ENCODE measurements around the gene GRID1.

DNA sequence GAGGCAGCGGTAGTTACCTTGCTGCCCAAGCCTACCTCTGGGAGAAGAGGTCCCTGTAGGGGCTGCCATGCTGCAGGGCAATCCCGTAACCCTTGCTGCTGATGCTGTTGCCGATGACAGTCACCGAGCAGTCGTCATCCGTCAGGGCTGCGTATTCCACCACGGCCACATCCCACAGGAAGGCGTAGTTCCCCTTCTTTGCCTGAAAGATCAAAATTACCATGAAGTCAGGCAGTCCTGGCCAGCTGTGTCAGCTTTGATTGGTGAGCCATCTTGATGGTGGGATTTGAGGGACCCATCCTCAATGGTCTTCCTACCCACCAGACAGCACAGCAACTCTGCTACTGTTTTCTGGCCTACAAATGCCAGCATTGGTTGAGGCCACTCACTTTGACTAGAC lies 746.8 kb downstream of the GRID1 start:
- TF ChIP-seq YY1 (IDR thresholded peaks at IDR 0.05; ENCODE audit: low read depth): no peak
- TF ChIP-seq, protein P1, sequence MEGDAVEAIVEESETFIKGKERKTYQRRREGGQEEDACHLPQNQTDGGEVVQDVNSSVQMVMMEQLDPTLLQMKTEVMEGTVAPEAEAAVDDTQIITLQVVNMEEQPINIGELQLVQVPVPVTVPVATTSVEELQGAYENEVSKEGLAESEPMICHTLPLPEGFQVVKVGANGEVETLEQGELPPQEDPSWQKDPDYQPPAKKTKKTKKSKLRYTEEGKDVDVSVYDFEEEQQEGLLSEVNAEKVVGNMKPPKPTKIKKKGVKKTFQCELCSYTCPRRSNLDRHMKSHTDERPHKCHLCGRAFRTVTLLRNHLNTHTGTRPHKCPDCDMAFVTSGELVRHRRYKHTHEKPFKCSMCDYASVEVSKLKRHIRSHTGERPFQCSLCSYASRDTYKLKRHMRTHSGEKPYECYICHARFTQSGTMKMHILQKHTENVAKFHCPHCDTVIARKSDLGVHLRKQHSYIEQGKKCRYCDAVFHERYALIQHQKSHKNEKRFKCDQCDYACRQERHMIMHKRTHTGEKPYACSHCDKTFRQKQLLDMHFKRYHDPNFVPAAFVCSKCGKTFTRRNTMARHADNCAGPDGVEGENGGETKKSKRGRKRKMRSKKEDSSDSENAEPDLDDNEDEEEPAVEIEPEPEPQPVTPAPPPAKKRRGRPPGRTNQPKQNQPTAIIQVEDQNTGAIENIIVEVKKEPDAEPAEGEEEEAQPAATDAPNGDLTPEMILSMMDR (IDR thresholded peaks at IDR 0.05): no peak
- TF ChIP-seq, protein P2, sequence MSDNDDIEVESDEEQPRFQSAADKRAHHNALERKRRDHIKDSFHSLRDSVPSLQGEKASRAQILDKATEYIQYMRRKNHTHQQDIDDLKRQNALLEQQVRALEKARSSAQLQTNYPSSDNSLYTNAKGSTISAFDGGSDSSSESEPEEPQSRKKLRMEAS (IDR thresholded peaks at IDR 0.05; ENCODE audit: low read depth): no peak
- no peak for TF ChIP-seq NRF1 (IDR thresholded peaks at IDR 0.05; ENCODE audit: low read depth, low read length)
- TF ChIP-seq, protein P3, sequence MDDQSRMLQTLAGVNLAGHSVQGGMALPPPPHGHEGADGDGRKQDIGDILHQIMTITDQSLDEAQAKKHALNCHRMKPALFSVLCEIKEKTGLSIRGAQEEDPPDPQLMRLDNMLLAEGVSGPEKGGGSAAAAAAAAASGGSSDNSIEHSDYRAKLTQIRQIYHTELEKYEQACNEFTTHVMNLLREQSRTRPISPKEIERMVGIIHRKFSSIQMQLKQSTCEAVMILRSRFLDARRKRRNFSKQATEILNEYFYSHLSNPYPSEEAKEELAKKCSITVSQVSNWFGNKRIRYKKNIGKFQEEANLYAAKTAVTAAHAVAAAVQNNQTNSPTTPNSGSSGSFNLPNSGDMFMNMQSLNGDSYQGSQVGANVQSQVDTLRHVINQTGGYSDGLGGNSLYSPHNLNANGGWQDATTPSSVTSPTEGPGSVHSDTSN (IDR thresholded peaks at IDR 0.05): no peak
- TF ChIP-seq CHD2 (IDR thresholded peaks at IDR 0.05; ENCODE audit: low read length, partially characterized antibody): no peak
- no peak for TF ChIP-seq EZH2phosphoT487 (IDR thresholded peaks at IDR 0.05; ENCODE audit: borderline replicate concordance, low read depth)
- TF ChIP-seq POLR2AphosphoS5 (IDR thresholded peaks at IDR 0.05; ENCODE audit: low read depth, low read length): no peak
- TF ChIP-seq RXRA (IDR thresholded peaks at IDR 0.05; ENCODE audit: borderline replicate concordance, low read depth): no peak
- no peak for TF ChIP-seq USF2 (IDR thresholded peaks at IDR 0.05; ENCODE audit: borderline replicate concordance, low read depth, low read length)
- TF ChIP-seq GABPA (IDR thresholded peaks at IDR 0.05; ENCODE audit: low read depth): no peak
- no peak for TF ChIP-seq IRF3 (IDR thresholded peaks at IDR 0.05; ENCODE audit: low read depth, low read length)
- no peak for TF ChIP-seq TCF12 (IDR thresholded peaks at IDR 0.05)
- no peak for TF ChIP-seq RAD21 (IDR thresholded peaks at IDR 0.05; ENCODE audit: low read length)
